ENCODE results near the gene RNF4.
"Not testable (repeated sequence)": the region's sequence is repeated elsewhere in the genome, so short reads cannot be mapped to it uniquely, and the experiment has no call there.

The RNF4 gene

DNA sequence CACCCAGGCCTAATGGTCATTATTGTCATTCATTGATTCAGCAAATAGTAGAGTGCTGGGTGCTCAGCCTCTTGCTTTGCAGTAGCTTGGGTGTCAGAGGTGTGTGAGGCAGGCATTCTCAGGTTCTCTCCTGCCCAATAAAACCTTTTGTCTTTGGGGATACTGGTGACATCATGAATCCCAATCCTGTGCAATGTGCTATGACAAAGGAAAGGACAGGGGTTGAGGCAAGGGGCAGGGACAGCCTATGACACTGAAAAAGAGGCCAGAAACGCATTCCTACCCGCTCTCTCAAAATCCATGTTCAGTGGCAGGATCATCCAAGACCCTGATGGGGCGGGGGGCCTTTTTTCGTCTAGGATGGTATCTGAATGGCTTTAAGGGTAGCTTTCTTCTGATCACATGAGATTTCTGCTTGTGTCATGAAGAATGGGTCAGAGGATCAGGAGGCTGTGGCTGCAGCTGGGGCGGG is 66.0 kb downstream of the RNF4 start:
- TF ChIP-seq ZFX (IDR thresholded peaks at IDR 0.05) = no peak
- TF ChIP-seq, protein P1, sequence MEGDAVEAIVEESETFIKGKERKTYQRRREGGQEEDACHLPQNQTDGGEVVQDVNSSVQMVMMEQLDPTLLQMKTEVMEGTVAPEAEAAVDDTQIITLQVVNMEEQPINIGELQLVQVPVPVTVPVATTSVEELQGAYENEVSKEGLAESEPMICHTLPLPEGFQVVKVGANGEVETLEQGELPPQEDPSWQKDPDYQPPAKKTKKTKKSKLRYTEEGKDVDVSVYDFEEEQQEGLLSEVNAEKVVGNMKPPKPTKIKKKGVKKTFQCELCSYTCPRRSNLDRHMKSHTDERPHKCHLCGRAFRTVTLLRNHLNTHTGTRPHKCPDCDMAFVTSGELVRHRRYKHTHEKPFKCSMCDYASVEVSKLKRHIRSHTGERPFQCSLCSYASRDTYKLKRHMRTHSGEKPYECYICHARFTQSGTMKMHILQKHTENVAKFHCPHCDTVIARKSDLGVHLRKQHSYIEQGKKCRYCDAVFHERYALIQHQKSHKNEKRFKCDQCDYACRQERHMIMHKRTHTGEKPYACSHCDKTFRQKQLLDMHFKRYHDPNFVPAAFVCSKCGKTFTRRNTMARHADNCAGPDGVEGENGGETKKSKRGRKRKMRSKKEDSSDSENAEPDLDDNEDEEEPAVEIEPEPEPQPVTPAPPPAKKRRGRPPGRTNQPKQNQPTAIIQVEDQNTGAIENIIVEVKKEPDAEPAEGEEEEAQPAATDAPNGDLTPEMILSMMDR (conservative IDR thresholded peaks at IDR 0.05) = no peak
- H3K27ac ChIP-seq = peak overlapping the region; percentile 92

DNA sequence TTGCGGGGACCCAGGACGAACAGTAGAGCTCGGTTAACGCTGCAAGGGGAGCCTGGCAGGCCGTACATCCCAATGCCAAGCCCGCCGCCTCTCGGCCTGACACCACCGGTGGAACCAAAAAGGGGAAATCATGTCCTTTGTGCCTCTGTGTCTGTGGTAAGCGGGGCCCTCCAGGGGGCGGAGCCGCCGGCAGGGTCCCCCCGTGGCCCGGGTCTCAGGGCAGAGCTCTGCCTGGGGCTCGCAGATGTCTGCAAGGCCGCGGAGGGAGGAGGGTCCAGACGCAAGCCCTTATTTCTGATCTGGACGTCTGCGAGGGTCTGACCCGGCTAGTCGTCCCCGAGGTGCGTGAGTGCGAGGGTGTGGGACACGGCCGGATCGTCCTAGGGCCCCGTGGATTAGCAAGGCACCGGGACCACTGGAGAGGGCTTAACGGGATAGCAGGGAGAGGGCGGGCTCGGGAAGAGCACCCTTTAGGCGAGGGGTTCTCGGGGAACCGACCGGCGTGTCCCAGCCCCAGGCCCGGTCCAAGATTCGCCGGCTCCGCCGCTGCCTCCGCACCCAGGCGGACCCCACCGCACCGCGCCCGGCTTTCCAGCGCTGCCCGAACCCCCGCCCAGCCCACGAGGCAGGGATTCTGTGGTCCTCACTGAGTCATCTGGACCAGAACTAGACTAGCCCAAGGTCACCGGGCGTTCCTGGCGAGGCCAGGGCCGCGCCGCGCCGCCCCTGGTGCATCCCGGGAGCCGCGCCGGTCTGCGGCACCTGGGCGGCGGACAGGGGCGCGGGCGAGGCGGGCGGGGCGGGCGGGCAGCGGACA is 66.7 kb downstream of the RNF4 start:
- peak; percentile 67 for TF ChIP-seq ZFX (IDR thresholded peaks at IDR 0.05)
- TF ChIP-seq, protein P1 (conservative IDR thresholded peaks at IDR 0.05) = no peak
- peak overlapping the region; percentile 92 for H3K27ac ChIP-seq

DNA sequence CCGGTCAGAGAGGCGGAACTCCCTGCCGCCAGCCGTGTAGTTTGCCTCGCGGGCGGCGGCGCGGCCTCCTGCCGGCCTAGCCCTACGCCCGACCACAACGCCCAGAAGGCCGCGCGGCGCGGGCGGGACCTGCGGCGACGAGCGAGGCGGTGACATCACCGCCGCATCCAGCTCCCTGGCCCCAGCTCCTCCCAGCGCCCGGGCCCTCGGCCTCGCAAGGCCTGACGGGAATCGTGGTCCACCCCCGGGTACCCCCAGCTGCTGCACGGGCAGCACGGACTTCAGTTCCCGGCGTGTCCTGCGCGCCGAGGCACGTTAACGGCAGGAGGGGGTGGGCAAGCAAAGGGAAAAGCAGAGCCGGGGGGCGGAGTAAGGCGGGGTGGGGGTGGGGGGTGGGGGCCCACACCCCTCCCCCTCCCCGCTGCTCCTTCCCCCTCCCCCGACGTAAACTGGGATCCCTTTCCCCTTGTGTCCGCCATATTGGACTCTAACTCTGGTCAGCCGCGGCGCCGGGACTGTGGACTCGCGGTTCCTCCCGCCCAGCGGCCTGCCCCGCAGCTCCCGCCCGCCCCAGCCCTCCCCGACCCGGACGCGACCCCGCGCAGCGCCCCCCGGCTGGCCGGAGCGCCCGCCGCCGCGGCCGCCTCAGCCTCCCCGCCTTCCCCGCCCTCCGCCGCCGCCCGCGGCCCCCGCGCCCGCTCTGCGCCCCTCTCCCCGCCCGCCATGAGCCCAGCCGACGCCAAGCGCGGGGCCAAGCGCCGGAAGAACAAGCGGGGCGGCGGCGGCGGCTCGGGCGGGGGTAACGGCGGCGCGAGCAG is 67.5 kb downstream of the RNF4 start, which contains the start of gene FAM193A:
Gene FAM193A (plus strand): TSS at position 455 of the 818 bp plus-strand sequence. CDS start 269 bp downstream, at position 724.
- H3K27ac ChIP-seq = peak within 1 kb of the TSS; percentile 92
- TF ChIP-seq ZFX (IDR thresholded peaks at IDR 0.05) = no peak
- TF ChIP-seq, protein P1 (conservative IDR thresholded peaks at IDR 0.05) = no peak

DNA sequence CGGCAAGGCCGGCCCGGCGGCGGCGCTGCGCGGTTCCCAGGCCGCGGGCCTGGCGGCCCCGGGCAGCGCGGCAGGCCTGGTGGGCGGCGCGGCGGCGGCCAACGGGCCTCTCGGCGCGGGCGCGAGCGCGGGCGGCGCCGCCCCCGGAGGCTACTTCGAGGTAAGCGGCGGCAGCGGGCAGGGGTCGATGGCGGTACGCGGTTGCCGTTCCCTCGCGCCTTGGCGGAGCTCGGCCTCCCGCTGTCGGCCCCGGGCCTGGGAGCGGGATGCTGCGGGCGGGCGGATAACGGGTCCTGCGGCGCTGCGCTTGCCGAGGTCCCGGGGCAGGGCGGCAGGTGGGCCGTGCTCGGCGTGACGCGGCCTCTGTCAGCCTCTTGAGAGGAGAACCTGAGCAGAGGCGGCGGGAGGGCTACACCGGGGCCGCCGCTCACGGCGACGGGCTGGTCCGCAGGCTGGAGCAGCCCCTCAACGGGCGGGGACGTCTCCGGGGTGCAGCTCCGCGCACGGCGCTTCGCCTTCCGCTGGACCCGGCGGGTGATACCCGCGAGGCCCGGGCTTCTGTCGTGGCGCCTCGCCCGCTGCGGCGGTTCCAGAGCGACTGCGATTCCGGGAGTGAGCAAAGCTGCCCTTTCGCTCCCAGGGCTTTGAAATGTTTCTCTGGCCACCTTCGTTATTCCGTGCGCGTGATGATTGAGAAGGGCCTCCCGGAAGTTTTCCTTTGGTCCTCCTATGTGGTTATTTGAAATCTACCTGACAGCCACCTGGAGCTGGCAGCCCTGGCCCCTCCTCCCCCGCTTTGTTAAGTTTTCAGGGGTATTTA is 68.3 kb downstream of the RNF4 start:
- TF ChIP-seq, protein P1 (conservative IDR thresholded peaks at IDR 0.05) = no peak
- peak; percentile 88 for TF ChIP-seq ZFX (IDR thresholded peaks at IDR 0.05)
- H3K27ac ChIP-seq = peak overlapping the region; percentile 92

DNA sequence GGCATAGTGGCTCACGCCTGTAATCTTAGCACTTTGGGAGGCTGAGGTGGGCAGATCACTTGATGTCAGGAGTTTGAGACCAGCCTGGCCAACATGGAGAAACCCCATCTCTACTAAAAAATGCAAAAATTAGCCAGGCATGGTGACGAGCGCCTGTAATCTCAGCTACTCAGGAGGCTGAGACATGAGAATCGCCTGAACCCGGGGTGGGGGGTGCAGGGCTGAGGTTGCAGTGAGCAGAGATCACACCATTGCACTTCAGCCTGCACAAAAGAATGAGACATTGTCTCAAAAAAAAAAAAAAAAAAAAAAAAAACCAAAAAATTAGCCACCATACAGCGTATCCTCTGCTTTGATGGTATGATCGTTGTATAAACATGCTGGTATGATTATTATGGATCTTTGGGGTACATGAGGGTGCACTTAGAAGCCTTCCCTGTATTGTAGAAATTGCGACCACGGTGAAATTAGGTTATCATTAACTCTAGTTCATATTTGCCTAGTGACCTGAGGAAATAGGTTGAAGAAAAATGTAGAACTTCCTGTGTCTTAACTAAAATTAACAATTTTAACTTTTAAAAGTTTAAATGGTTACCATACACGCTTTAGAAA is 74.8 kb downstream of the RNF4 start:
- H3K27ac ChIP-seq = not testable (repeated sequence)

DNA sequence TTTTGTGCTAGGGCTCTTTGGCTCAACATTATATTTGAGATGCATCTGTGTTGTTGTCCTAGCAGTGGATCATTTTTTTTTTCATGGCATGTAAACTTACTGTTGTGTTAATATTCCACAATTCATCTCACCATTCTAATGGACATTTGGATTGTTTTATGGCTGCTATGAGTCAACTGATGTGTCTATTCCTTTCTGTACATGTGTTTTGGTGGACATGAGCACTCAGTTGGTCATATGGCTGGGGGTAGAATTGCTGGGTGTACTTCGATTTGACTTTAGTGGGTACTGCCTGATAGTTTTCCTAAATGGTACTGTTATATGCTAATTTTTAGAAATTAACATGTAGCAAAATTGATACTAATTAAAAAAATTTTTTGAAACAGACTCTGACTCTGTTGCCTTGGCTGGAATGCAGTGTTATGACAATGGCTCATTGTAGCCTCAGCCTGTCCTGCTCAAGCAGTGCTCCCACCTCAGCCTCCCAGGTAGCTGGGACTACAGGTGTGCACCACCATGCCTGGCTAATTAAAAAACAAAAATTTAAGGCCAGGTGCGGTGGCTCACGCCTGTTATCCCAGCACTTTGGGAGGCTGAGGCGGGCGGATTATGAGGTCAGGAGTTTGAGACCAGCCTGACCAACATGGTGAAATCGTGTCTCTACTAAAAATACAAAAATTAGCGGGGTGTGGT is 76.6 kb downstream of the RNF4 start:
- no peak overlapping the region for H3K27ac ChIP-seq
- TF ChIP-seq, protein P1 (conservative IDR thresholded peaks at IDR 0.05) = no peak
- TF ChIP-seq ZFX (IDR thresholded peaks at IDR 0.05) = no peak

Data from C4-2B (cell line).